ENCODE results near the gene MVD.

Gene MVD

GRCh38 chr16:88697831-88698615, 35.1 kb upstream of the MVD start:
- Histone ChIP-seq H2AFZ (ENCODE audit: low read length) (no peak overlapping the region), H3K4me2 (ENCODE audit: low read length) (no peak overlapping the region), H3K9me2 (ENCODE audit: low read depth, low read length) (no peaks in the 10 kb centered on the region), H3F3A (ENCODE audit: insufficient read depth, low read length) (no peaks in the 10 kb centered on the region), H3K36me3 (ENCODE audit: insufficient read depth, low read length) (peaks cover 7% of the 10 kb centered on the region; the same call in 1 of the 2 replicates), H3K27ac (ENCODE audit: low read depth, low read length, poor library complexity, severe bottlenecking) (no peak overlapping the region), H3K9ac (ENCODE audit: low read length) (no peak overlapping the region), H3K27me3 (ENCODE audit: insufficient read depth, low read length) (peaks cover 8% of the 10 kb centered on the region; the same call in 1 of the 2 replicates), H3K4me1 (ENCODE audit: insufficient read depth, low read length, severe bottlenecking) (peaks cover 18% of the 10 kb centered on the region), H3K9me3 (ENCODE audit: low read length) (no peaks in the 10 kb centered on the region), H3K4me3 (ENCODE audit: low read depth, low read length, poor library complexity, severe bottlenecking) (no peak overlapping the region), H4K20me1 (ENCODE audit: insufficient read depth, low read length) (no peaks in the 10 kb centered on the region), H3K79me2 (ENCODE audit: insufficient read depth, low read length) (no peaks in the 10 kb centered on the region)
- TF ChIP-seq CTCF (IDR thresholded peaks at IDR 0.05; ENCODE audit: low read length) = no peak
- no peak for TF ChIP-seq EZH2 (IDR thresholded peaks at IDR 0.05; ENCODE audit: borderline replicate concordance, low read length)

- no peaks in the 10 kb centered on the region for H3K9me3 ChIP-seq (ENCODE audit: low read length)
- H3K4me1 ChIP-seq (ENCODE audit: insufficient read depth, low read length, severe bottlenecking) = peaks cover 12% of the 10 kb centered on the region
- H3K4me3 ChIP-seq (ENCODE audit: low read depth, low read length, poor library complexity, severe bottlenecking) = no peak overlapping the region
These were observed 34.4 kb upstream of the MVD start for GRCh38 chr16:88697116-88697830.

GRCh38 chr16:88696441-88696840, 33.5 kb upstream of the MVD start:
- TF ChIP-seq CTCF (IDR thresholded peaks at IDR 0.05; ENCODE audit: low read length) (no peak), EZH2 (IDR thresholded peaks at IDR 0.05; ENCODE audit: borderline replicate concordance, low read length) (no peak)
- H3F3A ChIP-seq (ENCODE audit: insufficient read depth, low read length) = no peaks in the 10 kb centered on the region
- peaks cover 10% of the 10 kb centered on the region for H3K4me1 ChIP-seq (ENCODE audit: insufficient read depth, low read length, severe bottlenecking)
- no peaks in the 10 kb centered on the region for H4K20me1 ChIP-seq (ENCODE audit: insufficient read depth, low read length)
- no peaks in the 10 kb centered on the region for H3K9me2 ChIP-seq (ENCODE audit: low read depth, low read length)
- no peak overlapping the region for H2AFZ ChIP-seq (ENCODE audit: low read length)
- no peak overlapping the region for H3K4me2 ChIP-seq (ENCODE audit: low read length)
- H3K4me3 ChIP-seq (ENCODE audit: low read depth, low read length, poor library complexity, severe bottlenecking) = no peak overlapping the region
- H3K27ac ChIP-seq (ENCODE audit: low read depth, low read length, poor library complexity, severe bottlenecking) = no peak overlapping the region
- peaks cover 8% of the 10 kb centered on the region; the same call in 1 of the 2 replicates for H3K27me3 ChIP-seq (ENCODE audit: insufficient read depth, low read length)
- peaks cover 7% of the 10 kb centered on the region; the same call in 1 of the 2 replicates for H3K36me3 ChIP-seq (ENCODE audit: insufficient read depth, low read length)
- H3K9ac ChIP-seq (ENCODE audit: low read length) = no peak overlapping the region
- no peaks in the 10 kb centered on the region for H3K79me2 ChIP-seq (ENCODE audit: insufficient read depth, low read length)
- no peaks in the 10 kb centered on the region for H3K9me3 ChIP-seq (ENCODE audit: low read length)

More at GRCh38 chr16:88697116-88697830, 34.4 kb upstream of the MVD start:
- TF ChIP-seq EZH2 (IDR thresholded peaks at IDR 0.05; ENCODE audit: borderline replicate concordance, low read length) (no peak), CTCF (IDR thresholded peaks at IDR 0.05; ENCODE audit: low read length) (no peak)
- no peak overlapping the region for H3K9ac ChIP-seq (ENCODE audit: low read length)
- peaks cover 7% of the 10 kb centered on the region; the same call in 1 of the 2 replicates for H3K36me3 ChIP-seq (ENCODE audit: insufficient read depth, low read length)
- peaks cover 8% of the 10 kb centered on the region; the same call in 1 of the 2 replicates for H3K27me3 ChIP-seq (ENCODE audit: insufficient read depth, low read length)
- H3F3A ChIP-seq (ENCODE audit: insufficient read depth, low read length) = no peaks in the 10 kb centered on the region
- H3K9me2 ChIP-seq (ENCODE audit: low read depth, low read length) = no peaks in the 10 kb centered on the region
- H3K79me2 ChIP-seq (ENCODE audit: insufficient read depth, low read length) = no peaks in the 10 kb centered on the region
- H3K4me2 ChIP-seq (ENCODE audit: low read length) = no peak overlapping the region
- no peak overlapping the region for H3K27ac ChIP-seq (ENCODE audit: low read depth, low read length, poor library complexity, severe bottlenecking)
- no peaks in the 10 kb centered on the region for H4K20me1 ChIP-seq (ENCODE audit: insufficient read depth, low read length)
- no peak overlapping the region for H2AFZ ChIP-seq (ENCODE audit: low read length)

Measured in OCI-LY1 (cell line).